GM12874 (cell line): ENCODE data around the gene EPG5.

Source experiments
- TF ChIP-seq, protein P1 (sequence below): IDR thresholded peaks from 2 replicates; pipeline ENCODE4 v1.5.1; 2011; ENCODE audit warnings: low read depth, mild to moderate bottlenecking, control low read depth, low read length, moderate library complexity; ENCODE audit not compliant: insufficient read depth

Gene EPG5

DNA sequence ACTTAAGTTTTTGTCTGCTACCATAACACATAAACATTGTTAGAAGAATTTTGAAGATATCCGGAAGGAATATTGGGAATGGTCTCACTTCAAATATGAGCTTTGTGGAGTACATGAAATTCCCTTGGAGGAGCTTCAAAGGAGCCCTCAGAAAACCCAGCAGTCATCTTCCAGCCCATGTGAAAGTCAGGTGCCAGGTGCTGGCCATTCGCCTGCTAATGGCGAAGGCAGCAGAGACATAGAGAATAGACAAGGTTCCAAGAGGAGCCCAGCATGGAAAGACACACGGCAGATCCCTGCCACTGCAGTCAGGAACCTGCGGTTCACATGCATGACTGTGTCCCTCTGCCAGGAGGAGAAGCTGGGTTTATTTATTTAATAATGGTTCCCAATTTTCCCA lies 40.0 kb upstream of the EPG5 start:
- TF ChIP-seq, protein P1, sequence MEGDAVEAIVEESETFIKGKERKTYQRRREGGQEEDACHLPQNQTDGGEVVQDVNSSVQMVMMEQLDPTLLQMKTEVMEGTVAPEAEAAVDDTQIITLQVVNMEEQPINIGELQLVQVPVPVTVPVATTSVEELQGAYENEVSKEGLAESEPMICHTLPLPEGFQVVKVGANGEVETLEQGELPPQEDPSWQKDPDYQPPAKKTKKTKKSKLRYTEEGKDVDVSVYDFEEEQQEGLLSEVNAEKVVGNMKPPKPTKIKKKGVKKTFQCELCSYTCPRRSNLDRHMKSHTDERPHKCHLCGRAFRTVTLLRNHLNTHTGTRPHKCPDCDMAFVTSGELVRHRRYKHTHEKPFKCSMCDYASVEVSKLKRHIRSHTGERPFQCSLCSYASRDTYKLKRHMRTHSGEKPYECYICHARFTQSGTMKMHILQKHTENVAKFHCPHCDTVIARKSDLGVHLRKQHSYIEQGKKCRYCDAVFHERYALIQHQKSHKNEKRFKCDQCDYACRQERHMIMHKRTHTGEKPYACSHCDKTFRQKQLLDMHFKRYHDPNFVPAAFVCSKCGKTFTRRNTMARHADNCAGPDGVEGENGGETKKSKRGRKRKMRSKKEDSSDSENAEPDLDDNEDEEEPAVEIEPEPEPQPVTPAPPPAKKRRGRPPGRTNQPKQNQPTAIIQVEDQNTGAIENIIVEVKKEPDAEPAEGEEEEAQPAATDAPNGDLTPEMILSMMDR, result no peak

DNA sequence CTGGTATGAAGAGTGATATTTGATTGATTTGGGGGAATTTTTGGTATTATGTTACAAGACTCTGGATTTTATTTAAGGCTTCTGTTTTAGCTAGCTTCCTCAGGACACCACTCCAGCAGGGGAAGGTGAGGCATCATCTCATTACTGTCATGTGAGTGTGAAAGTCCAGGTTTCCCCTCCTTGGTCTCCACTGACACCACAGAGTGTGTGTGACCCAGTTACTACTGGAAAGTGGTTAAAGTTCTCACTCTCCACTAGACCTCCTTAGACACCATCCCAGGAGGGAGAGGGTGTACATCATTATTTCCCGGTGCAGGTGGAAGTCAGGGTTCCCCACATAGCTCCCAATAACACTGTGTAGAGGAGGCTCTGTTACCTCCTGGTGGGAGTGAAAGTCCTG lies 35.8 kb upstream of the EPG5 start:
- TF ChIP-seq, protein P1, result no peak

DNA sequence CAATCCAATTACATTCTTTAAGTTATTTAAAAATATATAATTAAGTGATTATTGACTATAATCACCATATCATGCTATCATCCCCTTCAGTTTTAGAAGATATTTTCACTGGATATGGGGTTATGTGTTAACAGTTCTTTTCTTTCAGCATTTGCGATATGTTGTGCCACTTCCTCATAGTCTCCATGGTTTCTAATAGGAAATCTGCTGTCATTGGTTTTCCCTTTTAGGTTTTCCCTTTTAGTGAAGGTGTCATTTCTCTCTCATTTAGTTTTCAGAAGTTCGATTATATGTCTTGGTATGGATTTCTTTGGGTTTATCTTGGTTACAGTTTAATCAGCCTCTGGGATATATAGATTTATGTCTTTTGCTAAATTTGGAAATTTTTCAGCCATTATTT lies 34.8 kb upstream of the EPG5 start:
- TF ChIP-seq, protein P1, result no peak

DNA sequence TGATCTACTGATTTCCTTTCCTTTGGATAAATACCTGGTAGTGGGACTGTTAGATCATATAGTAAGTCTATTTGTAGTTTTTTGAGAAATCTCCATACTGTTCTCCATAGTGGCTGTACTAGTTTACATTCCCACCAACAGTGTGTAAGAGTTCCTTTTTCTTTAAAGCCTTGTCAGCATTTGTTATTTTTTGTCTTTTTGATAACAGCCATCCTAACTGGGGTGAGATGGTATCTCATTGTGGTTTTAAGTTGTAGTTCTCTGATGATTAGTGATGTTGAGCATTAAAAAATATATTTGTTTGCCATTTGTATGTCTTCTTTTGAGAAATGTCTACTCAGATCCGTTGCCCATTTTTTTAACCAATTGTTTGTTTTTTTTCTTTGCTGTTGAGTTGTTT lies 33.9 kb upstream of the EPG5 start:
- TF ChIP-seq, protein P1, result no peak

DNA sequence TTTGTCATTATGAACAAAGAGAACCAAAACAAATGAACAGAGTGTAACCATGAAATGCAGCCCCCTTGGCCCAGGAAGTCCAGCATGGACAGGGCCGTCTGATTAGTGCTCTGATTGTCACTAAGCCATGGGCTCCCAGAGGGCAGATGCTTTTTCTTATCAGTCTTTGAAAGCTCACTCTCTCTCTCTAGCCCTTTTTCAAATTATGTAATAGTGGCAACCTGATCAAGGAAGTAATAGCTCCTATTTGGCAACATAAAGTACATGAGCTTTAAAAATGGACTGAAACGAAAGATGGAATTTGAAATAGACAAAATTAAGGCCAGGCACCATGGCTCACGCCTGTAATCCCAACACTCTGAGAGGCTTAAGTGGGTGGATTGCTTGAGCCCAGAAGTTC lies 32.4 kb upstream of the EPG5 start:
- TF ChIP-seq, protein P1, result no peak

DNA sequence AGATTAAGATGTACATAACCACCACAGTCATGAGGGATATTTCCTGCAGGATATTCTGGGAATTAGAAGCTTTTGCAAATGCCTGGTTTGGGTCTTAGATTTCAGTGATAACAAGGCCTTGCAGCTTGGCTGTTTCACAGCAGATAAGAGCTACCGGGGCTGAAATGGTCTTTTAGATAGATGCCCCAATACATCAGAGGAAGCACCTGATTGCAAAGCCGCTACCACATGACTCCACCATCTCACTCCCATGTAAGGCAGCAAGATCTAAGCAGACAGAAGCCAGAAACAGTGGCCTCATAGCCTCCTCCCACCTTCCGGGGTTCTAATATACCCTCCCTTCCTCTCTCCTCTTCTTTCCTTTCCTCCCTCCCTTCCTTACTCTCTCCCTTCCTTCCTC lies 31.1 kb upstream of the EPG5 start:
- TF ChIP-seq, protein P1, result no peak

DNA sequence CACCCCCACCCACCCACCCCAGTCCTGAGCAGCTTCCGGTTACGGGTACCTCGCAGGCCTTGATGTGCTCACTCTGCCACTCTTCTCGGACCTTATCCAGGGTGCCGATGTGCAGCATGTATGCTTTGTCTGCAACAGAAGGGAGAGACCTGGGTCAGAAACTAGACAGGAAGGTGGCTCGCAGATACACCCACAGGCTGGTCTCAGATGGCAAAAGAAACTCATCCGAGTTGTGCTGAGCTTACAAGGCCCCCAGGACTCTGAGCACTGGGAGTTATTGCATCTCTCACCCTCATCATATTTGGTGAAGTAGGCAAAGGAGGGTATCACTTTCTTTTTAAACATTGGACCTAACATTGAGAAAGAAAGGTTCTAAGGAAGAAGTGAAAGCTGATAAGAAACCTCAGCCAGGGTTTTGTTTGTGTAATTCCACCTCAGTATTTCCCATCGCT lies 30.6 kb upstream of the EPG5 start:
- TF ChIP-seq, protein P1, result no peak

DNA sequence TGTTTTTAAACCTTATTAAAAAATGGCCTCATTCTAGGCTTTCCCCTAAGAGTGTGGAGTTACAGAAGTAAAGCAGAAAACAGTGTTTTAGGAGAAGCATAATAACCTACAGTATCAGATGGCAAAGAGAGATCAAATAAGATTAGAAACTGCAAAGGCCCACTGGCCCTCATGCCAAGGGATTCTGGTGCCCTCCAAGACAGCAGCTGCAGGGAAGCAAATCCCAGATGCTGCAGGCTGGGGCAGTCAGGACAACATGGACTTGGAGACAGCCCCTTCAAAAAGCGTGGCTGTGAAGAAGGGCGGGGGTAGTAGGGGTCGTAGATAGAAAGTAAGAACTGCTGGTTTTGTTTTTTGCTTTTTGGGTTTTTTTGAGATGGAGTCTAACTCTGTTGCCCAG lies 28.3 kb upstream of the EPG5 start:
- TF ChIP-seq, protein P1, result no peak
